IMR-90 (cell line): ENCODE measurements around the gene SYNE3. TPM values are rescaled to one million over a fixed set of nuclear protein-coding genes. Genes with fewer than 3 reads are reported as not detected.
A peak's percentile ranks its signal among the peaks of the same experiment; 100 is the strongest.

Source experiments
- ATAC-seq: fragments of 200-7000 bp; cut with Tn5 transposase; 2 replicates; pipeline ENCODE4 v1.9.1; 2020; ENCODE audit warnings: low read depth, mild to moderate bottlenecking, moderate library complexity
- BruUV-seq: library from RNA; stranded (reverse); fragments of 400-500 nt; replicated peaks from 2 replicates; lab custom pipeline; 2021; lab: Mats Ljungman, UMichigan
- CTCF ChIA-PET: fragments of 300-600 bp; formaldehyde crosslinking; extraction: SDS; loops from one replicate; lab custom pipeline; 2021; ENCODE audit warnings: antibody characterized with exemption; lab: Yijun Ruan, JAX
- POLR2A ChIA-PET: fragments of 300-600 bp; sonication (Branson Sonifier 250); formaldehyde crosslinking; loops from one replicate; lab custom pipeline; 2022; ENCODE audit warnings: antibody characterized with exemption; ENCODE audit not compliant: unreplicated experiment; lab: Charles Lee
- DNase-seq: peaks from one replicate; pipeline ENCODE4 v3.0.0; 2013
- H2AFZ ChIP-seq: replicated peaks from 2 replicates; pipeline ENCODE3; 2013; ENCODE audit warnings: low read length, mild to moderate bottlenecking; ENCODE audit not compliant: poor library complexity
- H2AK5ac ChIP-seq: 2 replicates; pipeline ENCODE4 v1.6.1; 2013; ENCODE audit warnings: low read depth, low read length, inconsistent platforms
- H2AK9ac ChIP-seq: replicated peaks from 2 replicates; pipeline ENCODE3; 2013; ENCODE audit warnings: mild to moderate bottlenecking, low read depth, low read length, moderate library complexity; ENCODE audit not compliant: poor library complexity
- H2BK120ac ChIP-seq: 2 replicates; pipeline ENCODE4 v1.6.1; 2013; ENCODE audit warnings: low read depth, low read length, inconsistent platforms
- H2BK15ac ChIP-seq: 3 replicates; pipeline ENCODE4 v1.6.1; 2013; ENCODE audit warnings: low read depth, low read length, inconsistent platforms
- H2BK20ac ChIP-seq: 2 replicates; pipeline ENCODE4 v1.6.1; 2013; ENCODE audit warnings: low read depth, mild to moderate bottlenecking, inconsistent platforms, low read length, moderate library complexity
- H2BK5ac ChIP-seq: 2 replicates; pipeline ENCODE4 v1.6.1; 2013; ENCODE audit warnings: mild to moderate bottlenecking, low read depth, low read length, inconsistent platforms; ENCODE audit not compliant: poor library complexity, severe bottlenecking
- H3K14ac ChIP-seq: replicated peaks from 2 replicates; pipeline ENCODE4 v1.6.1; 2013; ENCODE audit warnings: low read depth, low read length, inconsistent platforms
- H3K18ac ChIP-seq: 2 replicates; pipeline ENCODE4 v1.6.1; 2013; ENCODE audit warnings: low read depth, low read length, control low read depth
- H3K23ac ChIP-seq: 2 replicates; pipeline ENCODE4 v1.6.1; 2013; ENCODE audit warnings: low read depth, low read length, inconsistent platforms
- H3K27ac ChIP-seq: 2 replicates; pipeline ENCODE4 v1.5.1; 2013; ENCODE audit warnings: mild to moderate bottlenecking, control low read depth, low read length; ENCODE audit not compliant: insufficient read depth
- H3K27me3 ChIP-seq: 2 replicates; pipeline ENCODE4 v1.6.1; 2013; ENCODE audit warnings: low read length; ENCODE audit not compliant: control insufficient read depth, insufficient read depth
- H3K36me3 ChIP-seq: 2 replicates; pipeline ENCODE4 v1.6.1; 2013; ENCODE audit warnings: low read length, mixed read lengths; ENCODE audit not compliant: control insufficient read depth, insufficient read depth
- H3K4ac ChIP-seq: 2 replicates; pipeline ENCODE4 v1.6.1; 2013; ENCODE audit warnings: low read depth, low read length, inconsistent platforms
- H3K4me1 ChIP-seq: 2 replicates; pipeline ENCODE4 v1.6.1; 2013; ENCODE audit warnings: low read length, mixed read lengths; ENCODE audit not compliant: control insufficient read depth, insufficient read depth
- H3K4me2 ChIP-seq: 2 replicates; pipeline ENCODE4 v1.6.1; 2013; ENCODE audit warnings: low read depth, mild to moderate bottlenecking, control low read depth, low read length, moderate library complexity
- H3K4me3 ChIP-seq: 2 replicates; pipeline ENCODE4 v1.5.1; 2013; ENCODE audit warnings: low read depth, mild to moderate bottlenecking, control low read depth, low read length, moderate library complexity; ENCODE audit not compliant: insufficient read depth
- H3K56ac ChIP-seq: 2 replicates; pipeline ENCODE4 v1.6.1; 2013; ENCODE audit warnings: low read length, inconsistent platforms; ENCODE audit not compliant: insufficient read depth; ENCODE audit errors: extremely low read depth
- H3K79me1 ChIP-seq, 2 experiments: 2 replicates each; pipeline ENCODE4 v1.6.1; 2013; ENCODE audit warnings: low read length in 2 of 2, inconsistent platforms in 1 of 2, low read depth in 1 of 2
- H3K9ac ChIP-seq: 2 replicates; pipeline ENCODE4 v1.6.1; 2013; ENCODE audit warnings: low read depth, low read length, control low read depth
- H3K9me1 ChIP-seq: 2 replicates; pipeline ENCODE4 v1.6.1; 2013; ENCODE audit warnings: low read length, inconsistent platforms; ENCODE audit not compliant: insufficient read depth
- H3K9me3 ChIP-seq: 2 replicates; pipeline ENCODE4 v1.6.1; 2013; ENCODE audit warnings: low read length; ENCODE audit not compliant: control insufficient read depth, insufficient read depth
- H4K20me1 ChIP-seq: 2 replicates; pipeline ENCODE4 v1.6.1; 2013; ENCODE audit warnings: low read length, inconsistent platforms; ENCODE audit not compliant: insufficient read depth
- H4K5ac ChIP-seq: 2 replicates; pipeline ENCODE4 v1.6.1; 2013; ENCODE audit warnings: mild to moderate bottlenecking, low read depth, low read length, control low read depth
- H4K8ac ChIP-seq, 2 experiments: 2 replicates each; pipeline ENCODE4 v1.6.1; 2013; ENCODE audit warnings: low read depth in 2 of 2, low read length in 2 of 2, control low read depth in 1 of 2, inconsistent platforms in 1 of 2
- H4K91ac ChIP-seq: 2 replicates; pipeline ENCODE4 v1.6.1; 2013; ENCODE audit warnings: low read depth, low read length, inconsistent platforms; ENCODE audit not compliant: insufficient read depth
- BHLHE40 ChIP-seq: fragments of 150-350 bp; IDR thresholded peaks from 2 replicates; pipeline ENCODE4 v1.6.1; 2016; ENCODE audit warnings: mild to moderate bottlenecking, low read depth, low read length
- CEBPB ChIP-seq: IDR thresholded peaks from 2 replicates; pipeline ENCODE4 v1.6.1; 2012; ENCODE audit warnings: low read depth, low read length, improper control_type of control experiment
- CHD1 ChIP-seq: IDR thresholded peaks from 2 replicates; pipeline ENCODE4 v1.6.1; 2012; ENCODE audit warnings: low read depth, low read length, improper control_type of control experiment
- MAFK ChIP-seq: IDR thresholded peaks from 2 replicates; pipeline ENCODE4 v1.6.1; 2012; ENCODE audit warnings: low read depth, low read length, improper control_type of control experiment
- MAZ ChIP-seq: IDR thresholded peaks from 2 replicates; pipeline ENCODE4 v1.6.1; 2012; ENCODE audit warnings: low read depth, mild to moderate bottlenecking, low read length, improper control_type of control experiment, moderate library complexity, borderline replicate concordance
- MXI1 ChIP-seq: IDR thresholded peaks from 2 replicates; pipeline ENCODE4 v1.6.1; 2012; ENCODE audit warnings: low read depth, mild to moderate bottlenecking, low read length, moderate library complexity, borderline replicate concordance
- RAD21 ChIP-seq: IDR thresholded peaks from 2 replicates; pipeline ENCODE4 v1.6.1; 2012; ENCODE audit warnings: low read length, improper control_type of control experiment
- RCOR1 ChIP-seq: IDR thresholded peaks from 2 replicates; pipeline ENCODE4 v1.6.1; 2012; ENCODE audit warnings: mild to moderate bottlenecking, low read length, improper control_type of control experiment; ENCODE audit not compliant: insufficient replicate concordance
- RFX5 ChIP-seq: IDR thresholded peaks from 2 replicates; pipeline ENCODE4 v1.8.0; 2012; ENCODE audit warnings: low read depth, mild to moderate bottlenecking, low read length, moderate library complexity
- SMC3 ChIP-seq: fragments of 150-350 bp; IDR thresholded peaks from 2 replicates; pipeline ENCODE4 v1.6.1; 2016; ENCODE audit warnings: low read depth, mild to moderate bottlenecking, antibody characterized with exemption, low read length, moderate library complexity
- WGBS, 2 experiments: methylation state at CpG; one replicate each; pipeline versions ENCODE4 v1.1.5 to v1.1.7; 2013; ENCODE audit warnings: missing lambda C conversion rate in 2 of 2; ENCODE audit not compliant: insufficient read length in 1 of 2; ENCODE audit errors: extremely low coverage in 2 of 2; 5-methylcytosine and 5-hydroxymethylcytosine counted together
- dilution Hi-C: fragments of 300-500 bp; cut with HindIII; formaldehyde crosslinking; loops from one replicate; pipeline ENCODE4 v1.14.3; 2018; ENCODE audit warnings: low sequenced_read_pairs; ENCODE audit not compliant: unreplicated experiment
- in situ Hi-C: fragments of 300-500 bp; cut with MboI; formaldehyde crosslinking; loops from 3 replicates; pipeline ENCODE4 v1.14.3; 2019; ENCODE audit warnings: low sequenced_read_pairs, inconsistent platforms, mixed read lengths
- intact Hi-C: fragments of 100-400 bp; cut with micrococcal nuclease; formaldehyde crosslinking; loops from 2 replicates; pipeline ENCODE4 v1.10.0; 2022
- polyA plus RNA-seq, 3 experiments: library from polyadenylated mRNA; depleted of rRNA; stranded (reverse); fragments of >200 nt; gene quantifications; 2 replicates each; pipeline ENCODE4 v1.2.3, GENCODE V29; 2012; ENCODE audit warnings: low replicate concordance in 1 of 3
- total RNA-seq: library from RNA; depleted of rRNA; stranded (reverse); fragments of >200 nt; gene quantifications from 2 replicates; pipeline ENCODE4 v1.2.3, GENCODE V29; 2012
- TF ChIP-seq, protein P1 (sequence below): fragments of 150-350 bp; IDR thresholded peaks from 2 replicates; pipeline ENCODE4 v1.6.1; 2016; ENCODE audit warnings: low read depth, mild to moderate bottlenecking, low read length, moderate library complexity, borderline replicate concordance
- TF ChIP-seq, protein P2 (sequence below): conservative IDR thresholded peaks from 2 replicates; pipeline ENCODE4 v1.5.1; 2012; ENCODE audit warnings: mild to moderate bottlenecking, low read depth, low read length, improper control_type of control experiment
- TF ChIP-seq, protein P3 (sequence below): fragments of 150-350 bp; IDR thresholded peaks from 2 replicates; pipeline ENCODE4 v1.6.1; 2017; ENCODE audit warnings: mild to moderate bottlenecking, antibody characterized with exemption, low read length, low read depth

The SYNE3 gene
- total and polyA plus RNA-seq, 2 of the 4 experiments (the other 2 are of a cell fraction): 2.9 to 5.0 TPM

DNA sequence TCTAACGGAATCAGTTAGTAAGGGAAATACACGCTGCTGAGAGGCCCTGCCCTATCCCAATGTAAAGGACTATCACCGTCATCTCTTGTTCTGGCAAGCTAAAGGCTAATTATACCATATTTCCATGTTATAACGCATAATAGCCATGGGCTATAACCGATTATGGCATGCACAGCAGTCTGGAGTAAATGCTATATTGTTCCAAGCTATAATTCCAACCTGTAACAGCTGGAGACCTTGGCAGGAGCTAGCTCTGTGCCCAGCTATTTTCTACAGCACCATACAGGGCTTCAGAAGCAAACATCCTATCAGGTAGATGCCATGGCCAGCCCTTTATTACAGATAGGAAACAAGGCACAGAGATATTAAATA, 26.3 kb downstream of the SYNE3 start:
- Histone ChIP-seq H2BK5ac (no peak overlapping the region), H3K27ac (no peak overlapping the region), H3K36me3 (no peaks in the 10 kb centered on the region), H4K20me1 (peaks cover 5% of the 10 kb centered on the region; the same call in 1 of the 2 replicates), H3K79me1 (peaks cover 17 to 58% of the 10 kb centered on the region in 2 experiments; a peak in 3 of 4 replicates), H2BK120ac (no peak overlapping the region), H4K91ac (no peak overlapping the region), H3K4me1 (peaks cover 7% of the 10 kb centered on the region; the same call in 1 of the 2 replicates), H3K9me1 (peaks cover 19% of the 10 kb centered on the region), H4K5ac (no peak overlapping the region), H3K23ac (no peak overlapping the region), H3K4me3 (no peak overlapping the region), H2AK5ac (no peak overlapping the region), H3K4me2 (no peak overlapping the region), H3K56ac (no peak overlapping the region), H3K18ac (no peak overlapping the region), H2BK15ac (no peak overlapping the region), H3K9me3 (no peaks in the 10 kb centered on the region), H3K9ac (no peak overlapping the region), H3K27me3 (no peaks in the 10 kb centered on the region), H2AK9ac (peak overlapping the region; percentile 31), H2AFZ (no peak overlapping the region), H3K14ac (no peak overlapping the region), H3K4ac (no peak overlapping the region), H4K8ac (no peak overlapping the region), H2BK20ac (no peak overlapping the region)
- no peak for ATAC-seq
- CTCF ChIA-PET: no interaction called here
- DNase-seq: no peak
- in situ Hi-C loops: no loop called here
- POLR2A ChIA-PET: no interaction called here
- intact Hi-C loops: no loop called here
- TF ChIP-seq, protein P1, sequence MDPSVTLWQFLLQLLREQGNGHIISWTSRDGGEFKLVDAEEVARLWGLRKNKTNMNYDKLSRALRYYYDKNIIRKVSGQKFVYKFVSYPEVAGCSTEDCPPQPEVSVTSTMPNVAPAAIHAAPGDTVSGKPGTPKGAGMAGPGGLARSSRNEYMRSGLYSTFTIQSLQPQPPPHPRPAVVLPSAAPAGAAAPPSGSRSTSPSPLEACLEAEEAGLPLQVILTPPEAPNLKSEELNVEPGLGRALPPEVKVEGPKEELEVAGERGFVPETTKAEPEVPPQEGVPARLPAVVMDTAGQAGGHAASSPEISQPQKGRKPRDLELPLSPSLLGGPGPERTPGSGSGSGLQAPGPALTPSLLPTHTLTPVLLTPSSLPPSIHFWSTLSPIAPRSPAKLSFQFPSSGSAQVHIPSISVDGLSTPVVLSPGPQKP: no peak
- TF ChIP-seq MXI1 (no peak), MAFK (no peak), MAZ (no peak), CHD1 (no peak), RAD21 (no peak), BHLHE40 (no peak), SMC3 (no peak), RCOR1 (no peak), RFX5 (no peak), CEBPB (no peak)
- TF ChIP-seq, protein P2, sequence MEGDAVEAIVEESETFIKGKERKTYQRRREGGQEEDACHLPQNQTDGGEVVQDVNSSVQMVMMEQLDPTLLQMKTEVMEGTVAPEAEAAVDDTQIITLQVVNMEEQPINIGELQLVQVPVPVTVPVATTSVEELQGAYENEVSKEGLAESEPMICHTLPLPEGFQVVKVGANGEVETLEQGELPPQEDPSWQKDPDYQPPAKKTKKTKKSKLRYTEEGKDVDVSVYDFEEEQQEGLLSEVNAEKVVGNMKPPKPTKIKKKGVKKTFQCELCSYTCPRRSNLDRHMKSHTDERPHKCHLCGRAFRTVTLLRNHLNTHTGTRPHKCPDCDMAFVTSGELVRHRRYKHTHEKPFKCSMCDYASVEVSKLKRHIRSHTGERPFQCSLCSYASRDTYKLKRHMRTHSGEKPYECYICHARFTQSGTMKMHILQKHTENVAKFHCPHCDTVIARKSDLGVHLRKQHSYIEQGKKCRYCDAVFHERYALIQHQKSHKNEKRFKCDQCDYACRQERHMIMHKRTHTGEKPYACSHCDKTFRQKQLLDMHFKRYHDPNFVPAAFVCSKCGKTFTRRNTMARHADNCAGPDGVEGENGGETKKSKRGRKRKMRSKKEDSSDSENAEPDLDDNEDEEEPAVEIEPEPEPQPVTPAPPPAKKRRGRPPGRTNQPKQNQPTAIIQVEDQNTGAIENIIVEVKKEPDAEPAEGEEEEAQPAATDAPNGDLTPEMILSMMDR: no peak
- TF ChIP-seq, protein P3, sequence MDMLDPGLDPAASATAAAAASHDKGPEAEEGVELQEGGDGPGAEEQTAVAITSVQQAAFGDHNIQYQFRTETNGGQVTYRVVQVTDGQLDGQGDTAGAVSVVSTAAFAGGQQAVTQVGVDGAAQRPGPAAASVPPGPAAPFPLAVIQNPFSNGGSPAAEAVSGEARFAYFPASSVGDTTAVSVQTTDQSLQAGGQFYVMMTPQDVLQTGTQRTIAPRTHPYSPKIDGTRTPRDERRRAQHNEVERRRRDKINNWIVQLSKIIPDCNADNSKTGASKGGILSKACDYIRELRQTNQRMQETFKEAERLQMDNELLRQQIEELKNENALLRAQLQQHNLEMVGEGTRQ: no peak
- dilution Hi-C loops: no loop called here
- WGBS, 2 experiments: no CpG with 5 or more reads among the region's 5 CpGs
- BruUV-seq: no TSS peak
